ENCODE data around the gene ATP6V0A1. TPM values are rescaled to one million over a fixed set of nuclear protein-coding genes. Genes with fewer than 3 reads are reported as not detected.

ATP6V0A1 gene
- total and polyA plus RNA-seq, 7 experiments from 2014 or later, result 10.7 to 74.8 (median 17.4) TPM

DNA sequence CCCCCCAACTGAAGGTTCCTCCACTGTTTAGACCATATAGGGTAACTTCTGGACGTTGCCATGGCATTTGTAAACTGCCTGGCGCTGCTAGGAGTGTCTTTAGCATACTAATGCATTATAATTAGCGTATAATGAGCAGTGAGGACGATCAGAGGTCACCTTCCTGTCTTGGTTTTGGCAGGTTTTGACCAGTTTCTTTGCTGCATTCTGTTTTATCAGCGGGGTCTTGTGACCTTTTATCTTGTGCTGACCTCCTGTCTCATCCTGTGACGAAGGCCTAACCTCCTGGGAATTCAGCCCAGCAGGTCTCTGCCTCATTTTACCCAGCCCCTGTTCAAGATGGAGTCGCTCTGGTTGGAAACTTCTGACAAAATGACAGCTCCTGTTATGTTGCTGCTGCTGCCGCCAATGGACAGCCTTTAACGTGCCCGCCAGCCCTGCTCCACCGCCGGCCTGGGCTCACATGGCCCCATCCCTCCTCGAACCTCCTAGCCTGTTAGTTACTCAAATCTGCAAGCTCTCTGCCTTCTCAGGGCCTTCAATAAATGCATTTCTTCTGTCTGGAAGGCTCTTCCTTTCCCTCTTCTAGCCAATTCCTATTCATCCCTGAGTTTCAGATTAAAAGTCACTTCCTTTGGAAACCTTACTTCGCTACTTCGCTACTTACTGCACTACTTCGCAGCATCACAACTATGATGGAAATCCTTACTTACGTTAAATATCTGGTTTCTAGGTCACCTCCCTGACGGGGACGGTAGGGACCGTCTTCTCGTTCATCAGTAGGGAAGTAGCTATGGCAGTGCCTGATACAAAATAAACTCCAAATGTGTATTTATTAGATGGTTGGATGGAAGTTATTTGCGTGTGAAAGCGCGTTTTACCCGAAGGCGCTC is 76.7 kb downstream of the ATP6V0A1 start:
- H3K9me3 Mint-ChIP-seq, result peaks cover 0 to 4% (median 0%) of the 10 kb centered on the region in 11 donors
- Histone ChIP-seq H3K4me1 (ENCODE audit: control insufficient read depth in 2 of 2, insufficient read depth in 2 of 2, low read length in 2 of 2) (peaks cover 15 to 25% of the 10 kb centered on the region in 2 donors), H3K27ac (ENCODE audit: low read depth, low read length) (peak overlapping the region; percentile 53), H3K4me3 (ENCODE audit: low read length) (peak overlapping the region; percentile 50), H3K36me3 (ENCODE audit: control insufficient read depth in 2 of 3, insufficient read depth in 3 of 3, low read length in 3 of 3) (no peaks in the 10 kb centered on the region), H3K27me3 (ENCODE audit: control insufficient read depth in 2 of 2, insufficient read depth in 2 of 2, low read length in 2 of 2) (no peaks in the 10 kb centered on the region), H3K9me3 (ENCODE audit: control insufficient read depth in 2 of 3, low read length in 3 of 3) (no peaks in the 10 kb centered on the region)
- H3K27ac Mint-ChIP-seq, result peak overlapping the region; percentile 3 to 92 (median 78)
- H3K27me3 Mint-ChIP-seq, result peaks cover 0 to 9% (median 0%) of the 10 kb centered on the region in 5 donors
- ATAC-seq (peak; percentile 5), DNase-seq (no peak)
- H3K4me1 Mint-ChIP-seq, result peaks cover 27 to 50% (median 42%) of the 10 kb centered on the region in 7 donors
- ChIA-PET POLR2A (interaction anchor here (0.5 to 2.8 kb wide), 15 partner anchors 8 to 826 kb away, joined by 3 to 19 read pairs (median 5); partner anchors contain the start of genes BECN1, DNAJC7, HSD17B1 and MLX), CTCF (interaction anchor here (0.8 to 1.0 kb wide), 2 partner anchors 13 to 225 kb away, joined by 3 to 4 read pairs; no protein-coding TSS in a partner anchor)
- H3K36me3 Mint-ChIP-seq, result peaks cover 0 to 5% (median 5%) of the 10 kb centered on the region in 5 donors
- H3K4me3 Mint-ChIP-seq, result peak overlapping the region; percentile 75 to 96 (median 84)
- intact Hi-C loops (cut with micrococcal nuclease), result loop anchor here (1.0 to 10.0 kb wide), 8 partner anchors 19 to 671 kb away; partner anchors contain the start of genes COASY (in 1 of the 2), GHDC (in 1 of the 2), KLHL11 (in 1 of the 2) and PLEKHH3 (in 1 of the 2)

DNA sequence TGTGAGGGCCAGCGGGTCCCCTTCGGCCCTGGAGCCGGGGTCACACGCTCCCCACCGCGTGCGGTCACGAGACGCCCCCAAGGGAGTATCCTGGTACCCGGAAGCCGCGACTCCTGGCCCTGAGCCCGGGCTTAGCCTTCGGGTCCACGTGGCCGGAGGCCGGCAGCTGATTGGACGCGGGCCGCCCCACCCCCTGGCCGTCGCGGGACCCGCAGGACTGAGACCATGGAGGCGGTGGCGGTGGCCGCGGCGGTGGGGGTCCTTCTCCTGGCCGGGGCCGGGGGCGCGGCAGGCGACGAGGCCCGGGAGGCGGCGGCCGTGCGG is 77.3 kb downstream of the ATP6V0A1 start, which contains the start of gene NAGLU:
Gene NAGLU (plus strand): TSS at position 194 of the 324 bp plus-strand sequence. CDS start 32 bp downstream, at position 226.
- ChIA-PET POLR2A (interaction anchor here (1.0 to 2.8 kb wide), 13 partner anchors 9 to 825 kb away, joined by 3 to 19 read pairs (median 5); partner anchors contain the start of genes BECN1, DNAJC7, HSD17B1 and MLX), CTCF (interaction anchor here (0.7 to 1.0 kb wide), 3 partner anchors 9 to 226 kb away, joined by 3 to 4 read pairs (median 3); no protein-coding TSS in a partner anchor)
- Mint-ChIP-seq H3K27ac (peak within 1 kb of the TSS; percentile 36 to 92 (median 79)), H3K4me3 (peak within 1 kb of the TSS; percentile 75 to 96 (median 86)), H3K4me1 (peaks cover 29 to 50% (median 42%) of the 10 kb centered on the region in 7 donors), H3K36me3 (peaks cover 0 to 7% (median 5%) of the 10 kb centered on the region in 5 donors), H3K9me3 (peaks cover 0 to 4% (median 0%) of the 10 kb centered on the region in 11 donors), H3K27me3 (peaks cover 0 to 9% (median 0%) of the 10 kb centered on the region in 5 donors)
- Histone ChIP-seq H3K4me3 (ENCODE audit: low read length) (peak within 1 kb of the TSS; percentile 71), H3K36me3 (ENCODE audit: control insufficient read depth in 2 of 3, insufficient read depth in 3 of 3, low read length in 3 of 3) (no peaks in the 10 kb centered on the region), H3K4me1 (ENCODE audit: control insufficient read depth in 2 of 2, insufficient read depth in 2 of 2, low read length in 2 of 2) (peaks cover 14 to 24% of the 10 kb centered on the region in 2 donors), H3K27ac (ENCODE audit: low read depth, low read length) (peak within 1 kb of the TSS; percentile 57), H3K27me3 (ENCODE audit: control insufficient read depth in 2 of 2, insufficient read depth in 2 of 2, low read length in 2 of 2) (no peaks in the 10 kb centered on the region), H3K9me3 (ENCODE audit: control insufficient read depth in 2 of 3, low read length in 3 of 3) (no peaks in the 10 kb centered on the region)
- ATAC-seq, result peak; percentile 91
- DNase-seq, result peak; percentile 56 to 93 (median 69)
- intact Hi-C loops (cut with micrococcal nuclease), result loop anchor here (1.0 to 10.0 kb wide), 8 partner anchors 18 to 671 kb away; partner anchors contain the start of genes COASY (in 1 of the 2), GHDC (in 1 of the 2), KLHL11 (in 1 of the 2) and PLEKHH3 (in 1 of the 2)

- Mint-ChIP-seq H3K36me3 (peaks cover 0 to 12% (median 5%) of the 10 kb centered on the region in 5 donors), H3K27ac (peak overlapping the region in 8 of 9 donors; percentile 17 to 87 (median 78)), H3K27me3 (peaks cover 0 to 9% (median 0%) of the 10 kb centered on the region in 5 donors), H3K4me1 (peaks cover 31 to 50% (median 43%) of the 10 kb centered on the region in 7 donors), H3K9me3 (peaks cover 0 to 4% (median 0%) of the 10 kb centered on the region in 11 donors), H3K4me3 (peak overlapping the region; percentile 75 to 91 (median 84))
- DNase-seq, result peak in 6 of 9 donors; percentile 53 to 84 (median 56)
- intact Hi-C loops (cut with micrococcal nuclease), result loop anchor here (1.0 to 10.0 kb wide), 8 partner anchors 18 to 672 kb away; partner anchors contain the start of genes COASY (in 1 of the 2), GHDC (in 1 of the 2), KLHL11 (in 1 of the 2) and PLEKHH3 (in 1 of the 2)
- Histone ChIP-seq H3K4me3 (ENCODE audit: low read length) (peak overlapping the region; percentile 71), H3K9me3 (ENCODE audit: control insufficient read depth in 2 of 3, low read length in 3 of 3) (no peaks in the 10 kb centered on the region), H3K4me1 (ENCODE audit: control insufficient read depth in 2 of 2, insufficient read depth in 2 of 2, low read length in 2 of 2) (peaks cover 14 to 24% of the 10 kb centered on the region in 2 donors), H3K27me3 (ENCODE audit: control insufficient read depth in 2 of 2, insufficient read depth in 2 of 2, low read length in 2 of 2) (no peaks in the 10 kb centered on the region), H3K27ac (ENCODE audit: low read depth, low read length) (peak overlapping the region; percentile 57), H3K36me3 (ENCODE audit: control insufficient read depth in 2 of 3, insufficient read depth in 3 of 3, low read length in 3 of 3) (no peaks in the 10 kb centered on the region)
- ChIA-PET CTCF (interaction anchor here (0.6 to 1.0 kb wide), 4 partner anchors 9 to 825 kb away, joined by 3 to 5 read pairs (median 4); no protein-coding TSS in a partner anchor), POLR2A (interaction anchor here (1.2 to 2.8 kb wide), 11 partner anchors 9 to 825 kb away, joined by 3 to 19 read pairs (median 6); partner anchors contain the start of genes BECN1, DNAJC7, HSD17B1 and MLX)
- ATAC-seq, result peak; percentile 71
These were observed 77.9 kb downstream of the ATP6V0A1 start for GRCh38 chr17:42536372-42537155.

DNA sequence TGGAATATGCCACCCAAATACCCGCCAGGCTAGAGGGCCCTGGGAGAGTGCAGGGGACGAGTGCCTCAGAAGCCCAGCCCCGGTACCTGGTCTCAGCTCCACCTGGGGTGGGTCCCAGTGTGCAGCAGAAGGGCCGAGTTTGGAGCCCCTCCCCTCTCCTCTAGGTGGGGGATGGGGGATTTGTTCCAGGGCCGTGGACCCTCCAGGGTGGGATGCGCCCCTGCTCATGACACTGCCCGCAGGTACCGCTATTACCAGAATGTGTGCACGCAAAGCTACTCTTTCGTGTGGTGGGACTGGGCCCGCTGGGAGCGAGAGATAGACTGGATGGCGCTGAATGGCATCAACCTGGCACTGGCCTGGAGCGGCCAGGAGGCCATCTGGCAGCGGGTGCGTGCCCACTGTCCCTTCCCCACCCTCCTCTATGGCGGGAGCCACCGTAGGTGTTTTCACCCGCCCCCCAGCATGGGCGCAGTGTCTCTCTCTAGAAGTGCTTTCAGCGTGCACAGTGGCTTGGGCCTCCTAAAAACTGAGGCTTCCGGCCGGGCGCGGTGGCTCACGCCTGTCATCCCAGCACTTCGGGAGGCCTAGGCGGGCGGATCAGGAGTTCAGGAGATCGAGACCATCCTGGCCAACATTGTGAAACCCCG is 78.6 kb downstream of the ATP6V0A1 start:
- CTCF ChIA-PET, result interaction anchor here (0.6 kb wide), 1 partner anchor 797 kb away, joined by 4 read pairs; no protein-coding TSS in a partner anchor
- ATAC-seq (no peak), DNase-seq (no peak)
- Histone ChIP-seq H3K27ac (ENCODE audit: low read depth, low read length) (peak overlapping the region; percentile 57), H3K36me3 (ENCODE audit: control insufficient read depth in 2 of 3, insufficient read depth in 3 of 3, low read length in 3 of 3) (no peaks in the 10 kb centered on the region), H3K4me1 (ENCODE audit: control insufficient read depth in 2 of 2, insufficient read depth in 2 of 2, low read length in 2 of 2) (peaks cover 12 to 26% of the 10 kb centered on the region in 2 donors), H3K4me3 (ENCODE audit: low read length) (peak overlapping the region; percentile 71), H3K9me3 (ENCODE audit: control insufficient read depth in 2 of 3, low read length in 3 of 3) (no peaks in the 10 kb centered on the region), H3K27me3 (ENCODE audit: control insufficient read depth in 2 of 2, insufficient read depth in 2 of 2, low read length in 2 of 2) (no peaks in the 10 kb centered on the region)
- Mint-ChIP-seq H3K4me3 (peak overlapping the region; percentile 74 to 91 (median 84)), H3K27me3 (peaks cover 0 to 6% (median 0%) of the 10 kb centered on the region in 5 donors), H3K4me1 (peaks cover 28 to 48% (median 41%) of the 10 kb centered on the region in 7 donors), H3K36me3 (peaks cover 0 to 12% (median 5%) of the 10 kb centered on the region in 5 donors), H3K27ac (peak overlapping the region in 5 of 9 donors; percentile 25 to 85 (median 66)), H3K9me3 (peaks cover 0 to 4% (median 0%) of the 10 kb centered on the region in 11 donors)
- intact Hi-C loops (cut with micrococcal nuclease), result loop anchor here (2.0 to 10.0 kb wide), 5 partner anchors 18 to 672 kb away; partner anchors contain the start of genes GHDC (in 1 of the 2), KLHL11 (in 1 of the 2), PLEKHH3 (in 1 of the 2) and RETREG3 (in 1 of the 2)
- POLR2A ChIA-PET, result interaction anchor here (0.6 to 2.8 kb wide), 9 partner anchors 11 to 824 kb away, joined by 4 to 19 read pairs (median 6); partner anchors contain the start of genes DNAJC7, HSD17B1, MLX and PSMC3IP

- ChIA-PET CTCF (interaction anchor here (0.6 kb wide), 1 partner anchor 797 kb away, joined by 4 read pairs; no protein-coding TSS in a partner anchor), POLR2A (interaction anchor here (0.6 to 2.8 kb wide), 4 partner anchors 10 to 178 kb away, joined by 3 to 19 read pairs (median 8); partner anchors contain the start of gene HSD17B1)
- peaks cover 28 to 48% (median 41%) of the 10 kb centered on the region in 7 donors for H3K4me1 Mint-ChIP-seq
- H3K36me3 Mint-ChIP-seq, result peaks cover 0 to 12% (median 5%) of the 10 kb centered on the region in 5 donors
- H3K27me3 ChIP-seq (ENCODE audit: control insufficient read depth in 2 of 2, insufficient read depth in 2 of 2, low read length in 2 of 2), result no peaks in the 10 kb centered on the region
- DNase-seq, result no peak
- peak overlapping the region; percentile 26 to 82 (median 76) for H3K4me3 Mint-ChIP-seq
- H3K4me3 ChIP-seq (ENCODE audit: low read length), result no peak overlapping the region
- peaks cover 0 to 4% (median 0%) of the 10 kb centered on the region in 11 donors for H3K9me3 Mint-ChIP-seq
- peaks cover 0 to 5% (median 0%) of the 10 kb centered on the region in 3 experiments for H3K36me3 ChIP-seq (ENCODE audit: control insufficient read depth in 2 of 3, insufficient read depth in 3 of 3, low read length in 3 of 3)
- no peak for ATAC-seq
- no peaks in the 10 kb centered on the region for H3K9me3 ChIP-seq (ENCODE audit: control insufficient read depth in 2 of 3, low read length in 3 of 3)
- H3K27ac ChIP-seq (ENCODE audit: low read depth, low read length), result no peak overlapping the region
- peaks cover 0 to 6% (median 0%) of the 10 kb centered on the region in 5 donors for H3K27me3 Mint-ChIP-seq
- intact Hi-C loops (cut with micrococcal nuclease), result loop anchor here (2.0 to 10.0 kb wide), 5 partner anchors 17 to 673 kb away; partner anchors contain the start of genes GHDC (in 1 of the 2), KLHL11 (in 1 of the 2), PLEKHH3 (in 1 of the 2) and RETREG3 (in 1 of the 2)
- peak overlapping the region in 6 of 9 donors; percentile 15 to 81 (median 58) for H3K27ac Mint-ChIP-seq
- H3K4me1 ChIP-seq (ENCODE audit: control insufficient read depth in 2 of 2, insufficient read depth in 2 of 2, low read length in 2 of 2), result peaks cover 12 to 26% of the 10 kb centered on the region in 2 donors
These were observed 79.3 kb downstream of the ATP6V0A1 start for GRCh38 chr17:42537826-42538451.

All from naive thymus-derived CD4-positive, alpha-beta T cell (primary cell).